ENCODE measurements around the gene ALKBH8. TPM values are rescaled to one million over a fixed set of nuclear protein-coding genes. Genes with fewer than 3 reads are reported as not detected.

The ALKBH8 gene
- total RNA-seq, 1 experiment from 2014 or later = 15.7 TPM

DNA sequence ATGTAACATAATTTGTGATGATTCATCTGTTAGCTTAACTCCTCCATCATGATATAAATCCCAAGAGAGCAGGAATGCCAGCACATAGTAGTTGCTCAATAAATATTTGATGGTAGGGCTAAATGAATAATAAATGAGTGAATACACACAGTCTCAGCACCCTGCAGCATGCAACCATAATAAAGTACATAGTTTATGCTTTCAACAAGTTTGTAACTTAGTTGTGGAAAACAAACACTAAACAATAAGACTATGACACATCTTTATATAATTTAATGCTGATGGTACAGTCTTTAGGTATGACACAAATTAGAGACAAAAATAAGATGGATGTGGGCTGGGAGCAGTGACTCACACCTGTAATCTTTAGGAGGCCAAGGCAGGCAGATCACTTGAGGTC lies 3.8 kb downstream of the ALKBH8 start:
- H3K36me3 Mint-ChIP-seq (ENCODE audit: insufficient read depth, unreplicated experiment) = no peaks in the 10 kb centered on the region
- no peaks in the 10 kb centered on the region for H3K27me3 ChIP-seq (replicated peaks; ENCODE audit: control insufficient read depth, insufficient read depth, low read length)
- H3K4me3 Mint-ChIP-seq (ENCODE audit: unreplicated experiment) = no peak overlapping the region
- peaks cover 13% of the 10 kb centered on the region for H3K4me1 Mint-ChIP-seq (ENCODE audit: low read depth, unreplicated experiment)
- DNase-seq = no peak
- no peaks in the 10 kb centered on the region for H3K9me3 ChIP-seq
- intact Hi-C loops (cut with micrococcal nuclease; ENCODE audit: unreplicated experiment) = loop anchor here (5.0 kb wide), 1 partner anchor 46 kb away; no protein-coding TSS in a partner anchor
- H3K27ac Mint-ChIP-seq (ENCODE audit: unreplicated experiment) = no peak overlapping the region
- no peak overlapping the region for H3K4me3 ChIP-seq (ENCODE audit: low read depth, low read length)
- no peaks in the 10 kb centered on the region for H3K36me3 ChIP-seq (ENCODE audit: control insufficient read depth, insufficient read depth, low read length)
- H3K9me3 Mint-ChIP-seq (ENCODE audit: unreplicated experiment) = no peaks in the 10 kb centered on the region
- ChIA-PET CTCF (no interaction called here), POLR2A (no interaction called here)
- no peaks in the 10 kb centered on the region for H3K27me3 Mint-ChIP-seq (ENCODE audit: insufficient read depth, unreplicated experiment)
- TF ChIP-seq, protein P1, sequence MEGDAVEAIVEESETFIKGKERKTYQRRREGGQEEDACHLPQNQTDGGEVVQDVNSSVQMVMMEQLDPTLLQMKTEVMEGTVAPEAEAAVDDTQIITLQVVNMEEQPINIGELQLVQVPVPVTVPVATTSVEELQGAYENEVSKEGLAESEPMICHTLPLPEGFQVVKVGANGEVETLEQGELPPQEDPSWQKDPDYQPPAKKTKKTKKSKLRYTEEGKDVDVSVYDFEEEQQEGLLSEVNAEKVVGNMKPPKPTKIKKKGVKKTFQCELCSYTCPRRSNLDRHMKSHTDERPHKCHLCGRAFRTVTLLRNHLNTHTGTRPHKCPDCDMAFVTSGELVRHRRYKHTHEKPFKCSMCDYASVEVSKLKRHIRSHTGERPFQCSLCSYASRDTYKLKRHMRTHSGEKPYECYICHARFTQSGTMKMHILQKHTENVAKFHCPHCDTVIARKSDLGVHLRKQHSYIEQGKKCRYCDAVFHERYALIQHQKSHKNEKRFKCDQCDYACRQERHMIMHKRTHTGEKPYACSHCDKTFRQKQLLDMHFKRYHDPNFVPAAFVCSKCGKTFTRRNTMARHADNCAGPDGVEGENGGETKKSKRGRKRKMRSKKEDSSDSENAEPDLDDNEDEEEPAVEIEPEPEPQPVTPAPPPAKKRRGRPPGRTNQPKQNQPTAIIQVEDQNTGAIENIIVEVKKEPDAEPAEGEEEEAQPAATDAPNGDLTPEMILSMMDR (IDR thresholded peaks at IDR 0.05; ENCODE audit: insufficient read depth in 1 of 2, low read depth in 1 of 2, low read length in 1 of 2, severe bottlenecking in 1 of 2, unreplicated experiment in 1 of 2) = no peak
- peaks cover 17% of the 10 kb centered on the region for H3K4me1 ChIP-seq
- no TSS peak for BruUV-seq (replicated peaks)

DNA sequence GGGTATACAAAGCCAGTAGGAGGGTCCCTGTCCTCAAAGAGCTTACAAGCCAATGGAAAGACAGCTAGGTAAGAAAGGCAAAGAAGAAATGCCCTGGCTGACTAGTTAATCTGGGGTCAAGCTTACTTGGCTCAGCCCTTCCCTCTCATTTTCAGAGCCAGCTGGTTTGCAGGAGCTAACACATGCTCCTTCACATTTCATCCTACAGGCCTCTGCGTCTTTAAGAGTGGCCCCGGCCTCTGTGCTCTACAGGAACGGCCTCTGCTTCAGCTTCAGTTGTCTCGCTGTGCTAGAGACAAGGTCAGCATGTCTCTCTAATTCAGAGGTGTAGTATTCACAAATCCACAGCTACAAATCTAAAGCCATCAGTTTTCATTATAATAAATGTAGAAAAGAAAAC lies 15.2 kb downstream of the ALKBH8 start:
- CTCF ChIA-PET = interaction anchor here (0.7 to 2.1 kb wide), 3 partner anchors 13 to 191 kb away, joined by 3 to 36 read pairs (median 4); no protein-coding TSS in a partner anchor
- BruUV-seq (replicated peaks) = no TSS peak
- H3K4me1 Mint-ChIP-seq (ENCODE audit: low read depth, unreplicated experiment) = peaks cover 7% of the 10 kb centered on the region
- H3K36me3 Mint-ChIP-seq (ENCODE audit: insufficient read depth, unreplicated experiment) = peaks cover 28% of the 10 kb centered on the region
- Histone ChIP-seq H3K36me3 (ENCODE audit: control insufficient read depth, insufficient read depth, low read length) (peaks cover 2% of the 10 kb centered on the region), H3K4me3 (ENCODE audit: low read depth, low read length) (no peak overlapping the region), H3K27me3 (replicated peaks; ENCODE audit: control insufficient read depth, insufficient read depth, low read length) (no peaks in the 10 kb centered on the region), H3K4me1 (0 out of 2 replicates have a peak, but pooled peaks cover 8% of the 10 kb centered on the region), H3K9me3 (no peaks in the 10 kb centered on the region)
- no peak for DNase-seq
- no peak overlapping the region for H3K27ac Mint-ChIP-seq (ENCODE audit: unreplicated experiment)
- H3K27me3 Mint-ChIP-seq (ENCODE audit: insufficient read depth, unreplicated experiment) = no peaks in the 10 kb centered on the region
- TF ChIP-seq, protein P1 (IDR thresholded peaks at IDR 0.05; ENCODE audit: insufficient read depth in 1 of 2, low read depth in 1 of 2, low read length in 1 of 2, severe bottlenecking in 1 of 2, unreplicated experiment in 1 of 2) = no peak
- H3K9me3 Mint-ChIP-seq (ENCODE audit: unreplicated experiment) = no peaks in the 10 kb centered on the region
- no peak overlapping the region for H3K4me3 Mint-ChIP-seq (ENCODE audit: unreplicated experiment)
- intact Hi-C loops (cut with micrococcal nuclease; ENCODE audit: unreplicated experiment) = no loop called here
- POLR2A ChIA-PET = no interaction called here

DNA sequence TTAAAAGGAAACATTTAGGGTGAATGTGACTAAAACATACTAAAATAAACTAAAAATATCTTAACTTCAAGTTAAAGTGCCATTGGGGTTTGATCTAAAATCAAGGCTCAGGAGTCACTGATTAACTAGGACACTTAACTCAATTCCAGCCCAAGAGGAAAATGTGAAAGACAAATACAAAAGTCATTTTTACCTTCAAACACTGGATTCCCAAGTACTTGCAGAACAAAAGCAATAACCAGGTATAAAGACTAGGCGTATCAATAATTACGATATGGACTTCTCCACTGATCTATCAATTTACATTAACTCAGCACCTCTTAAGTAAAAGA lies 15.6 kb downstream of the ALKBH8 start:
- Mint-ChIP-seq H3K4me1 (ENCODE audit: low read depth, unreplicated experiment) (peaks cover 7% of the 10 kb centered on the region), H3K27ac (ENCODE audit: unreplicated experiment) (no peak overlapping the region), H3K27me3 (ENCODE audit: insufficient read depth, unreplicated experiment) (no peaks in the 10 kb centered on the region), H3K9me3 (ENCODE audit: unreplicated experiment) (no peaks in the 10 kb centered on the region), H3K4me3 (ENCODE audit: unreplicated experiment) (no peak overlapping the region), H3K36me3 (ENCODE audit: insufficient read depth, unreplicated experiment) (peaks cover 28% of the 10 kb centered on the region)
- CTCF ChIA-PET = interaction anchor here (0.7 to 2.1 kb wide), 3 partner anchors 13 to 191 kb away, joined by 3 to 36 read pairs (median 4); no protein-coding TSS in a partner anchor
- BruUV-seq (replicated peaks) = no TSS peak
- no peak for DNase-seq
- intact Hi-C loops (cut with micrococcal nuclease; ENCODE audit: unreplicated experiment) = loop anchor here (1.0 kb wide), 5 partner anchors 13 to 348 kb away; no protein-coding TSS in a partner anchor
- Histone ChIP-seq H3K27me3 (replicated peaks; ENCODE audit: control insufficient read depth, insufficient read depth, low read length) (no peaks in the 10 kb centered on the region), H3K36me3 (ENCODE audit: control insufficient read depth, insufficient read depth, low read length) (peaks cover 2% of the 10 kb centered on the region), H3K4me3 (ENCODE audit: low read depth, low read length) (no peak overlapping the region), H3K9me3 (no peaks in the 10 kb centered on the region), H3K4me1 (0 out of 2 replicates have a peak, but pooled peaks cover 8% of the 10 kb centered on the region)
- POLR2A ChIA-PET = no interaction called here
- TF ChIP-seq, protein P1 (IDR thresholded peaks at IDR 0.05; ENCODE audit: insufficient read depth in 1 of 2, low read depth in 1 of 2, low read length in 1 of 2, severe bottlenecking in 1 of 2, unreplicated experiment in 1 of 2) = no peak

Measured in Caco-2 (cell line).